ENCODE results near the gene ANKRD22. TPM values are rescaled to one million over a fixed set of nuclear protein-coding genes. Genes with fewer than 3 reads are reported as not detected.
"Not testable (repeated sequence)": the region's sequence is repeated elsewhere in the genome, so short reads cannot be mapped to it uniquely, and the experiment has no call there.

ANKRD22 gene
- total RNA-seq, 1 donor from 2014 or later, result not detected

GRCh38 chr10:88889559-88890337 lies 38.1 kb upstream of the ANKRD22 start:
- Mint-ChIP-seq H3K4me3 (ENCODE audit: unreplicated experiment) (no peak overlapping the region), H3K27me3 (ENCODE audit: unreplicated experiment) (no peaks in the 10 kb centered on the region), H3K4me1 (ENCODE audit: unreplicated experiment) (no peaks in the 10 kb centered on the region), H3K36me3 (ENCODE audit: low read depth, unreplicated experiment) (no peaks in the 10 kb centered on the region), H3K9me3 (ENCODE audit: unreplicated experiment) (no peaks in the 10 kb centered on the region), H3K27ac (ENCODE audit: unreplicated experiment) (no peak overlapping the region)
- TF ChIP-seq CTCF (IDR thresholded peaks at IDR 0.05; ENCODE audit: unreplicated experiment), result no peak
- no peak for DNase-seq (ENCODE audit: low spot score)

GRCh38 chr10:88888810-88889445 lies 37.3 kb upstream of the ANKRD22 start:
- H3K4me1 Mint-ChIP-seq (ENCODE audit: unreplicated experiment), result no peaks in the 10 kb centered on the region
- no peaks in the 10 kb centered on the region for H3K36me3 Mint-ChIP-seq (ENCODE audit: low read depth, unreplicated experiment)
- no peak for TF ChIP-seq CTCF (IDR thresholded peaks at IDR 0.05; ENCODE audit: unreplicated experiment)
- H3K27ac Mint-ChIP-seq (ENCODE audit: unreplicated experiment), result no peak overlapping the region
- H3K27me3 Mint-ChIP-seq (ENCODE audit: unreplicated experiment), result no peaks in the 10 kb centered on the region
- H3K4me3 Mint-ChIP-seq (ENCODE audit: unreplicated experiment), result no peak overlapping the region
- DNase-seq (ENCODE audit: low spot score), result no peak
- no peaks in the 10 kb centered on the region for H3K9me3 Mint-ChIP-seq (ENCODE audit: unreplicated experiment)

- DNase-seq (ENCODE audit: low spot score), result no peak
- no peaks in the 10 kb centered on the region for H3K36me3 Mint-ChIP-seq (ENCODE audit: low read depth, unreplicated experiment)
- H3K27ac Mint-ChIP-seq (ENCODE audit: unreplicated experiment), result no peak overlapping the region
- peaks cover 15% of the 10 kb centered on the region for H3K4me1 Mint-ChIP-seq (ENCODE audit: unreplicated experiment)
- H3K4me3 Mint-ChIP-seq (ENCODE audit: unreplicated experiment), result no peak overlapping the region
- H3K27me3 Mint-ChIP-seq (ENCODE audit: unreplicated experiment), result no peaks in the 10 kb centered on the region
- no peaks in the 10 kb centered on the region for H3K9me3 Mint-ChIP-seq (ENCODE audit: unreplicated experiment)
- no peak for TF ChIP-seq CTCF (IDR thresholded peaks at IDR 0.05; ENCODE audit: unreplicated experiment)
These were observed 34.9 kb upstream of the ANKRD22 start for GRCh38 chr10:88886557-88886956.

- H3K27me3 Mint-ChIP-seq (ENCODE audit: unreplicated experiment), result no peaks in the 10 kb centered on the region
- no peaks in the 10 kb centered on the region for H3K9me3 Mint-ChIP-seq (ENCODE audit: unreplicated experiment)
- TF ChIP-seq CTCF (IDR thresholded peaks at IDR 0.05; ENCODE audit: unreplicated experiment), result no peak
- H3K4me1 Mint-ChIP-seq (ENCODE audit: unreplicated experiment), result peaks cover 33% of the 10 kb centered on the region
- no peak for DNase-seq (ENCODE audit: low spot score)
- no peaks in the 10 kb centered on the region for H3K36me3 Mint-ChIP-seq (ENCODE audit: low read depth, unreplicated experiment)
- no peak overlapping the region for H3K27ac Mint-ChIP-seq (ENCODE audit: unreplicated experiment)
- no peak overlapping the region for H3K4me3 Mint-ChIP-seq (ENCODE audit: unreplicated experiment)
These were observed 31.8 kb upstream of the ANKRD22 start for GRCh38 chr10:88883448-88883809.

- DNase-seq (ENCODE audit: low spot score); H3K4me3 Mint-ChIP-seq (ENCODE audit: unreplicated experiment); H3K36me3 Mint-ChIP-seq (ENCODE audit: low read depth, unreplicated experiment); H3K9me3 Mint-ChIP-seq (ENCODE audit: unreplicated experiment); H3K27me3 Mint-ChIP-seq (ENCODE audit: unreplicated experiment): not testable (repeated sequence)
- H3K27ac Mint-ChIP-seq (ENCODE audit: unreplicated experiment), result peak overlapping the region; percentile 74
- peaks cover 39% of the 10 kb centered on the region for H3K4me1 Mint-ChIP-seq (ENCODE audit: unreplicated experiment)
These were observed 31.2 kb upstream of the ANKRD22 start for GRCh38 chr10:88882646-88883447.

Data from endothelial cell (in vitro differentiated cells).